HG02759 (cell line): ENCODE data around the gene ZC3H13.

Experiments used
- ATAC-seq: cut with Tn5 transposase; IDR thresholded peaks from one replicate; pipeline ENCODE4 v1.9.1; 2021; ENCODE audit warnings: mild to moderate bottlenecking, moderate library complexity; ENCODE audit not compliant: unreplicated experiment

Gene ZC3H13

GRCh38 chr13:45941261-45941660 is 111.3 kb downstream of the ZC3H13 start:
- ATAC-seq: no peak

DNA sequence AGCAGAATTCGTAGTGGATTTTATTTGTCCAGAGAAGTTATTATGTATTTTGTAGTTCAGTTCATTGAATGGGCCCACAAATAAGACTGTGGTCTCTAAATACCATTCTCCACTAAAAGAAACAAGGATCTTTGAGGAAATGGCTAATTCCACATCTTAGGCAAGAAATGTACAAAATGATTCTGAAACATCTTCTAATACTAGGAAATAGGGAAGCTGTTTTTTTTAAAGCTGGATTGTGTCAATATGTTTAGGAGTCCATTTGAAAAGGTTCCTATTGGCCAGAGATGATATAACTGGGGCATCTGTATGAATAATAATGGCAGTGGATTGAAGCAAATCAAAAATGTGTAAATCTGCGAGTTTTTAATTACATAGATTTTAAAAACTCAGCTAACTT is 112.5 kb downstream of the ZC3H13 start:
- no peak for ATAC-seq

DNA sequence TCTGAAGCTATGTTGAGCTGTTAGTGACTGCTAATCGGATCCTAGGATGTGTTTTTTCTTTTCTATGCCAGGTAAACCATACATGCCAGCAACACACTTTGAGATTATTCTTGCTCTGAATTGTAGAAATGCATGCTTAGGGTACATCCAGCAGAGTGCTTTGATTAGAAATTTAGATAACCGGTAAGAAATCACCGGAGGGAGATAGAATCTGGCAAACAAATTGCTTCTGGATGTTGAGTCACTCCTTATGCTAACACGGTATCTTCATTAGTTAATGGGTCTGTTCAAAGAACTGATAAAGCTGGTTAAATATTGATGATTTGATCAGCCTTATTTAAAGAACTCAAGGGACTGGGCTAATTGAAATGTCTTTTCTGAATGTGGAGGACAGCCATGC is 115.9 kb downstream of the ZC3H13 start:
- no peak for ATAC-seq

DNA sequence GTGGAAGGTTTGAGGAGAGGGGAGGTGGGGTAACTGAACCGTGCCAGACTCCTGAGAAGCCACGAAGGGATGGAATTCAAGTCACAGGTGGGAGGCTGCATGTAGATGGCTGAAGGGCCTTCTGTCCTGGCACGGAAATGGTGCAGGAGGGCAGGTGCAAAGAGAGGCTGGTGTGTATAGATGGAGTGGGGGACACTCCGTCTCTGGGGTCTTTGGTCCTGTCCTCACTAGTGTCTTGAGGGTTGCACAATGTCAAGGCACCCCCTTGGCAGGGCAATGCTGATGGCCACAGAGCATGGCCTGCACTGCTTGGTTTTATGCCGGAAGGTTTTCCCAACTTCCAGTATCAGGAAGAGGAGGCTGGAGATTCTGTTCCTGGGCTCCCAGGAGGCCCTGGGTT is 118.3 kb downstream of the ZC3H13 start:
- no peak for ATAC-seq

GRCh38 chr13:45933203-45933908 is 119.2 kb downstream of the ZC3H13 start:
- no peak for ATAC-seq

DNA sequence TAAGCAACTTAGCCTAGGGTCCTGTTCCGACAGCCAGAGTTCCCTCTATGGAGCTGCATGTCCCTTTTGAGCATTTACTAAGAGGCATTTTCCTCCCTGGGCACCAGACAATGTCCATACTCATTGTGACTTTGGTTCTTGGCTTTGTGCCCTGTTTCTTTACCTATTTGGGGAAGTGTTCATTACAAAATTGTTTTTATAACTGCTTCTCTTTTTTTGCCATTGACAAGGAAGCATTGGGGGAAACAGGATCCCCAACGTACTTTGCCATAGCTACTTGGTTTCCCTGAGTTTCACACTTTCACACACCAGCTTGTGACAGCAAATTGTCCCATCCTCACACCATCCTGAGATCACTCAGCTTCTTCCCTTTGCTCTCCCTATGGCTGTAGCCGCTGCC is 119.9 kb downstream of the ZC3H13 start:
- ATAC-seq: no peak

- no peak for ATAC-seq
Measured at GRCh38 chr13:45932172-45932571, 120.4 kb downstream of the ZC3H13 start.

DNA sequence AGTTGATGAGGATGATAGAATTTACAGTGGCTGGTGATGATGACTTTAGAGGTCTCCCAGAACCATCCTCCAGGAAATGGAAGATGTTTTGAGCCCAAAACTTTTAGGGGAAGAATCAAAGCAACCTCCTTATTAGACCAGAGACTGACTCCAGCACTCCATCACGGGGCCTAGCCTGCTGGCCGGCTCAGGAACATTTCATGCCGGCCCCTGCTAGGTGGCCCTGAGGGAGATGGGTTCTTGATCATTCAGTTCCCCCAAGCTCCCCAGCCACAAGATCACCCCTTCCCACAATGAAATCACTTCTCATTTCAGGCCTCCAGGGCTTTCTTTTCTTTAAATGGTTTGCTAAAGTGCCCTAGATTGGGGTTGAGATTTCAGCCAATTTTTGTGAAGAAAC is 121.3 kb downstream of the ZC3H13 start:
- ATAC-seq: no peak

- no peak for ATAC-seq
Measured at GRCh38 chr13:45930177-45930576, 122.4 kb downstream of the ZC3H13 start.

DNA sequence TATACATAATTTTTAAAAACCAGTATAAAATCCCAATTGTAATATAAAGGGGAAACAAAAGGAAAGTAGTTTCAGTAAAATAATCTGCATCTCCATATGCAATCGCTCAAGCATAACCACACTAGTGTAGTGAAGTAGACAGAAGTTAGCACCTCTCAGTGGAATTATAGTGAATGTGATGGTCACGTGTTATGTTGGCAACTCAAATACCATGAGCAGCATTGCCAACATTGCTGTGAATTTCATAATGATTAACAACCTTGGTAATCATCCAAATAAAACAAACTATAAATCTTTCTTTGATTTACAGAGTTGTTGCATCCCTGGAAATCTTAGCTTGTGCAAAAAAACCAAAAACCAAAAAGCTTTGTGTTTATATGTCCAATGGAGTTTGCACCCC is 123.7 kb downstream of the ZC3H13 start:
- ATAC-seq: no peak

DNA sequence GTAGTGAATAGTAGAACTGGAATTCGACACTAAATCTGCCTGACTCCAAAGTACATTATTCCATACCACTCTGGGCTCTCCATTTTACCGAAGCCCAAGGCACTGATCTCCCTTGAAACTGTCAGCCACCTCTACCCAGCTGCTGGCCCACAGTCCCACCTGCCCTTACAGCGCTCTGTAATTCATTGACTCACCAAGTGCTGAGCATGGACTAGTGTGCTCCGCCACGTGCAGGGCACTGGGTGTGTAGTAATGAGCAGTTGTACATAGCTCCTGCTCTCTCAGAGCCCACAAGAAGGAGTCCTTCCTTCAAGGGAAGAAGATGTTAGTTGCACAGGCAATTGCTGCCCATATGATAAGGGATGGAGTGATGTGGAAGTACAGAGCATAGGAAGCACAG is 124.4 kb downstream of the ZC3H13 start:
- no peak for ATAC-seq

- ATAC-seq: no peak
Measured at GRCh38 chr13:45926741-45927140, 125.8 kb downstream of the ZC3H13 start.

- no peak for ATAC-seq
Measured at GRCh38 chr13:45925151-45925550, 127.4 kb downstream of the ZC3H13 start.

GRCh38 chr13:45921162-45921736 is 131.3 kb downstream of the ZC3H13 start:
- no peak for ATAC-seq

- ATAC-seq: no peak
Measured at GRCh38 chr13:45918597-45918996, 133.9 kb downstream of the ZC3H13 start.

DNA sequence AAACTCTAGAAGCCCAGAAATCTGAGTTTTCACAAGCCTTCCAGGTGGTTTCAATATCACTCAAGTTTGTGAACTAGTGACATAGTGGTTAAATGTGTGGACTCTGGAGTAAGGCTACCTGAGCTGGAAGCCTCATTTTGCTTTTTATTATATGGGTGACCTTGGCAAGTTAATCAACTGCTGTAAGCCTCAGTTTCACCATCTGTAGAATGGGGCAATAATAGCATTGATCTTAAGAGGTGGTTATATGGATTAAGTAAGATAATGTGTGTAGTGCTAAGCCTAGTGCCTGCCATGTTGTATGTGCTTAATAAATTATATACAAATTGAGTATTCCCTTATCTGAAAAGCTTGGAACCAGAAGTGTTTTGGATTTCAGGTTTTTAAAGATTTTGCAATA is 135.5 kb downstream of the ZC3H13 start:
- ATAC-seq: no peak

DNA sequence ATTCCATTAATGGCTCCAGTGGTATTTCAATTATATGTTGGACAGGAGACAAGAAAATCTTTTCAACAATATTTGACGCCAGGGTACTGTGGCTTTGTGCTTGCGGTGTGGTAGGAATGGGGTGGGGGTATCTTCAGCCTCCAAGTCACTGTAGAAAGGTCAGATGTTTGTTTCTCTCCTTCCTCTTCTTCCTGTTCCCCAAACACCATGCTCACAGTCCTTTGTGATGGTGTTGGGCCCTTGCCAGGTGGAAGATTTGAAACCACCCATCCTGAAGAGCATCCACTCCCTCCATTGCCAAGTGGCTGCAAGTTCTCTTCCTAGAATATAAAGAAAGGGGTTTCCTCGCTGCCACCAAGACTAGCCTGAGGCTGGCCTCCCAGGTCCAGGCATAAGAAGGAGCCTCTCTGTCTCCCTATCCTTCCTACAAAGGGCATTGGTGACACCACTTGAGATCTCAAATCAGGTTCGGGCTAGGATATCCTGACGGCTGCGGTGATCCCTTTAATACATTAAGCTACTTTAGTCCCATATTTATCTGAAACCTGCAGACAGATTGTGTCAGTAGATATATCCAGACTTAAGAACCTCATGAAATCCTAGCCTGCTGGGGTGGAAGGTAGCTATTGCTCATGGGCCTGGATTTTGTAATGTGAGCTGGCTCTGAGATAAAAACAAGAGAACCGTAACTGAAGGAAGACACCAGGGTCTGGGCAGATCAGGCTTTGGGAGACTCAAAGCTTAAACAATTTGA is 136.7 kb downstream of the ZC3H13 start:
- ATAC-seq: no peak

DNA sequence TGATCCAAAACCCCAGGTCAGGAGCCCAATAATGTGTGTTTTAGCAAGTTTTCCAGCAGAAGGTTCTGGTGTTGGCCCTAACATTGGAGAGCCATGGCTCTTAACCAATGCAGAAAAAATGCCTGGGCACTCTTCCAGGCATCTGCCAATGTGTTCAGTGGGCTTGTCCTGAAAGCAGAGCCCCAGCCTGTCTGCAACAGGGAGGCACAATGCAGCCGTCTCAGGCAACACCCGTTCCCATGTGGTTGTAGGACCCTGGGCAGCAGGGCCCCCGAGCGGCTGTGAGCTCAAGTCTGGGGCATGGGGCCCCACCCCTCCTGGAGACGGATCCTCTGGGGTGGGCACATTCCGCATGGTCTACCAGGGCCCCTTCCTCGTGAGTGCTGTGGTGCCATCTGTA is 142.9 kb downstream of the ZC3H13 start:
- ATAC-seq: no peak

DNA sequence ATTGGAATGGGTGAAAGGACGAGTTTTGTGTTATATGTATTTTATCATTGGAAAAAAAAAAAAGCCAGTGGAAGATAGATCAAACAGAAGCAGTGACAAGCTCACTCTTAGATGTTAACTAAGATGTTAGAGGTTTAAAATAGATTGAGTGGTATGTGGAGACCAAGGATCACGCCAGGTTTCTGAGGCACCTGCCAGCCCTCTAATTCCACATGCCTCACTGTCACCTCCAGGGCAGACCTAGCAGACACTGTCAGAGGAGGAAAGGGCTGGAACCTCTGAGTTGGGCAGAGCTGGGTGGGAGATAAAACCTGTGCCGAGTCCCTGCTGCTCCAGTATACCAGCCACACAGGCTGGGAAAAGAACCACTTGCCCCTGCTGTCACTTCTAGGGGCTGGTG is 143.5 kb downstream of the ZC3H13 start:
- no peak for ATAC-seq

GRCh38 chr13:45907503-45907902 is 145.0 kb downstream of the ZC3H13 start:
- ATAC-seq: no peak
